ENCODE data around the gene ATF7.
A peak's percentile ranks its signal among the peaks of the same experiment; 100 is the strongest.
"Not testable (repeated sequence)": the region's sequence is repeated elsewhere in the genome, so short reads cannot be mapped to it uniquely, and the experiment has no call there.

Gene ATF7
- long read RNA-seq, donor 1, full-length matches to known transcripts, result 1 of 1 reads
- long read RNA-seq, donor 1, partial matches to known transcripts, result 0 of 1 reads
- long read RNA-seq, donor 1, other reads (novel, unspliced or antisense), result 0 of 1 reads
- long read RNA-seq, donor 2, result 0 reads
- long read RNA-seq, donor 3, partial matches to known transcripts, result 0 of 1 reads
- long read RNA-seq, donor 3, other reads (novel, unspliced or antisense), result 0 of 1 reads
- long read RNA-seq, donor 4, full-length matches to known transcripts, result 6 of 11 reads
- long read RNA-seq, donor 4, partial matches to known transcripts, result 5 of 11 reads
- long read RNA-seq, donor 4, other reads (novel, unspliced or antisense), result 0 of 11 reads
- long read RNA-seq, donor 5, full-length matches to known transcripts, result 6 of 6 reads
- long read RNA-seq, donor 5, partial matches to known transcripts, result 0 of 6 reads
- long read RNA-seq, donor 5, other reads (novel, unspliced or antisense), result 0 of 6 reads
- long read RNA-seq, donor 6, full-length matches to known transcripts, result 6 of 11 reads
- long read RNA-seq, donor 6, partial matches to known transcripts, result 5 of 11 reads
- long read RNA-seq, donor 6, other reads (novel, unspliced or antisense), result 0 of 11 reads
- long read RNA-seq, donor 7, full-length matches to known transcripts, result 12 of 26 reads
- long read RNA-seq, donor 7, partial matches to known transcripts, result 14 of 26 reads
- long read RNA-seq, donor 7, other reads (novel, unspliced or antisense), result 0 of 26 reads
- long read RNA-seq, donor 8, full-length matches to known transcripts, result 4 of 4 reads
- long read RNA-seq, donor 8, partial matches to known transcripts, result 0 of 4 reads
- long read RNA-seq, donor 8, other reads (novel, unspliced or antisense), result 0 of 4 reads

DNA sequence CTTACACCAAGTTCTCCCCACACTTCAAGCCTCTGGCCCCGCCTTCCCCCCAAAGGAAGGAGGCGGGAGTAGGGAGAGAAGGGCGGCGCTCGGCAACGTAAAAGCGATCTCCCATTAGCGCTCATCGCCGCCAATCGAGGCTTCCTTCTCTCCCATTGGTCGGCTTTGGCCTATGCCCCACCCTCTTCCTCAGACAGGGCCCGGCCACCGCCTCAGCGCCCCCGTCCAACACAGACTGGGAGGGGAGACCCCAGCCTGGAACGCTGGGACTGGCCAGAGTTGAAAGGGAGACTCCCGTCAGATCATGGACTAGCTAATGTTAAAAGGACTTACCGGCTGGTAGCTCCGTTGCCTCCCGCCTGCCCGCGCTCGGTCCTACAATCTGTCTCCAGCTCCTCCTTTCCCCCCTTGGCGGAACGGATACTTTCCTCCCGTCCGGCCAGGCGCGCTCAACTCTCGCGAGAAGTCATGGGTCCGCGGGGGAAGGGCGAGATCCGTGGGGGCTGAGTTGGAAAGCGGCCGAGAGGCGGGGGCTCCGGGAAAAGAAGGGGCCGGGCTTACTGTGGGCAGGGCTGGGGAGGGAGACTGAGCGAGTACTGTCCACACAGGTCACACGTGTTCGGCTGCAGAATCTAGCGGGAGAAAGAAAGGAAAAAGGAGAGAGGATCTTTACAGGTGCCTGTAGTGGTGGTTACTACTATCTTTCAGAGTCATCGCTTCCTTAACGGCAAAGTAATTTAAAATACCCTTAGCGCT, at the start of gene ATF7:
Gene ATF7 (minus strand): TSS at position 437 of the 756 bp plus-strand sequence. CDS start 25,382 bp downstream, outside the sequence.
- DNase-seq, result peak; percentile 100

DNA sequence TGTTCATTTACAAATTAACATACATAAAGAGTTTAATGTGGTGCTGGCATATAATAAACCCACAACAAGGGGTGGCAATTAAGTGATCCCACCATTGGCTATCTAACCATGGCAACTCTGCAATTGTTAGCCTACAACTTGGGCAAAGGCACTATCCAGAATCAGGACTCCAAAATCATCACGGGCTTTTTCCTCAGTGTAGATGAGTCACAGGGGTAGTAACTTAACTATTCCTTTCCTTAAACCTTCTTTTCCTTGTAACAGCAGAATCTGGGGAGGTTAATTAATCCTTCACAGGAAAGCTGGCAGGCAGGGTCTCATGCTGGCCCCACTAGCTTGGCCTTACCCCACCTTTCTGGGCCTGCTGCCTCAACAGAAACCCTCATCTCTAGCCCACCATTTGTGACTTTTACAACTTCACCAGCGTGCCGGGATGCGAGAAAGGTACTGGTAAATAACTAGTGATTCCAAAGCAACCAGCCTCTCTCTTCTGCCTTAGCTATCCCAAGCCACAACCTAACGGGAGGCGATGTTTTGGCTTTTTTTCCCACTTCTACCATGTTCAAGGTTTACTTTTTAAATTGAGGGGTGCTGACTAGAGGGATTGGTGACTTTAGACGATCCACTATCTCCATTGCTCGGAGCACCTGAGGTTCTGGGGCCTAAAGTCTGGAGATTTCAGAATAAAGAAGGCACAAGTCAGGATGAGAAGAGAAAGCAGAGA, 49.0 kb upstream of the ATF7 start:
- no peak for DNase-seq

DNA sequence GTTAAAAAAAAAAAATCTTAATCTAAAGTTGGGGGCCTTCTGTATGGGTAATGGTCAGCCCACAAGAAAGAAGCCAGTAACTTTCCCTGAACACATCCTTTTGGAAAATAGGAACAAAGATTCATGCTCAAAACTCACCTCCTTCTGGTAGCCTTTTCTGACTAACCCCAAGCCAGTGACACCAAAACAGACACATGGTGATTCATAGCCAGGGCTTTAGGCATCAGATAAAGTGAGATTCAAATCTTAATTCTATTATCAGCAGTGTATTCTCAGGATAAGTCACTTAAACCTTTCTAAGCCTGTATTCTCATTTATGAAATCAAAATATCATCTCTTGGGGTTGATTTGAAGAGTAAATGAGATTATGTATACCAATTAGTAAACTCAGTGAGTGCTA, 44.8 kb upstream of the ATF7 start:
- no peak for DNase-seq

DNA sequence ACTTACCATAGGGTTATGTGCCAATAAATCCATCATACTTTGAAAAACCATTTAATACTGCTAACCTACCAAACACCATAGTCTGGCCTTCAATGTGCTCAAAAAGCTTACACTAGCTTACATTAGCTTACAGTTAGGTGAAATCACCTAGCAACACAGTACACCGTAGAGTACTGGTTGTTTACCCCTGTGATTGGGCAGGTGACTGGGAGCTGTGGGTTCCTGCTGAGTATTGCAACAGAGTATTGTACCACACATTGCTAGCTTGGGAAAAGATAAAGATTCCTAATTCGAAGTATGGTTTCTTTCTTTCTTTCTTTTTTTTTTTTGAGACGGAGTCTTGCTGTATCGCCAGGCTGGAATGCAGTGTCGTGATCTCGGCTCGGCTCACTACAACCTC, 44.1 kb upstream of the ATF7 start:
- DNase-seq, result no peak

DNA sequence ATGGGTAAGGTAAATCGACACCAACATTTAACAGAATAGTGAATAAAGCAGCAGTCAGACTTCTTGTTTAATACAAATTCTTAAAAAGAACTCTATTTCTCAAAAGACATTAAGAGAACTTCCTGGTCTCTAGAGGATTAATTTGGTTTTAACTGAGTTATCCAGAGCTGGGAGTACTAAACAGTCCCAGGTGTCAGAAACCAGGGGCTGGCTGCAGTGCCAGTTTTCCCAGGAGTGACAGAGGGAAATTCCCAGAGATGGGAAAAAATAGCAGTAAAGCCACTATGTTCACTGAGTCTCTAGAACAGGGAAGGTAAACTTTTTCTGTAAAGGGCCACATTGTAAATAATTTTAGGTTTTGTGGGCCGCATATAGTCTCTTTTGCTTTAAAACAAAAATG, 40.9 kb upstream of the ATF7 start:
- DNase-seq, result no peak

DNA sequence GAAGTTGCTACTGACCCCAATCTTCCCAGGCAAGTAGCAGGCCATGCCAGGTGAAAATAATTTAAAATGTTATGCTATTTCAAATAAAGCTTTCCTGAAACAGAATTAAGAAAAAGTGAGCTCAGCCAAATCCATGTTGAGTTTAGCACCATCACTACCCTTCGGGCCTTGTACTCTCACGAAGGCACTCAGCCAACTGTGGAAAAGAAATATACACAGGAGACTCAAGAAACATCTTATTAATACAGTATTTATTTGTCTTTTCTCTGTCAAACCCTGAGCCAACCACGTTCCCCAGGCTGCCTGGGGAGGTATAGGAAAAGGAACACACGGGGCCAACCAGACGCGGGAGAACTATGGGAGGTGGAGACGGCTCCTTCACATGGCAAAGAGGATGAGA, 38.8 kb upstream of the ATF7 start:
- no peak for DNase-seq

DNA sequence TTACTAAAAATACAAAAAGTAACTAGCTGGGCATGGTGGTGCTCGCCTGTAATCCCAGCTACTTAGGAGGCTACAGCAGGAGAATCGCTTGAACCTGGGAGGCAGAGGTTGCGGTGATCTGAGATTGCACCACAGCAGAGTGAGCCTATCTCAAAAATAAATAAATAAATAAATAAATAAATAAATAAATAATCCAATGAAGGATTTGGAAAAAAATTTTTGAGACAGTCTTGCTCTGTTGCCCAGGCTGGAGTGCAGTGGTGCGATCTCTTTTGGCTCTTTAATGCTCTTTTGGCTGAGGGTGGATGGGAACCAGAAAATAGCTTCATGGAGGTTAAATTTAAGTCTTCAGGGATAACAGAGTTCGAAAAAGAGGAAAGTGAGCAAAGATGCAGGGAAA, 38.0 kb upstream of the ATF7 start:
- no peak for DNase-seq

DNA sequence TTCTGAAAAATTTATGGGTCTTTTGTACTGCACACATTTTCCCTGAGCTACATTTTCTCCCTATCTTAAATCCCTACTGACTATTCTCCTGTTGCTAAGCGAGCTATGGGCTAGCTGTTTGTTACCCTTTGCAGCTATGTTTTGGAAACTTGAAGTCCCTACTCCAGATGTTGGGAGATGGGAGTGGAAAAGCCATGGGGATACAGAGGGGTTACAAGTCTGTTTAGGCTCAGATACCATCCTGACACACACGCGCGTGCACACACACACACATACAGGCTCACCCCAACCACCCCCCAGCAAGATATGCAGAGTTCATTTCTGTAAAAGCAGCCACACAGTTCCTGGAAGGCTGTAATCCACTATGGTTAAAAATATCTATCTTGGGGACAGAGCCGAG, 33.9 kb upstream of the ATF7 start:
- no peak for DNase-seq

DNA sequence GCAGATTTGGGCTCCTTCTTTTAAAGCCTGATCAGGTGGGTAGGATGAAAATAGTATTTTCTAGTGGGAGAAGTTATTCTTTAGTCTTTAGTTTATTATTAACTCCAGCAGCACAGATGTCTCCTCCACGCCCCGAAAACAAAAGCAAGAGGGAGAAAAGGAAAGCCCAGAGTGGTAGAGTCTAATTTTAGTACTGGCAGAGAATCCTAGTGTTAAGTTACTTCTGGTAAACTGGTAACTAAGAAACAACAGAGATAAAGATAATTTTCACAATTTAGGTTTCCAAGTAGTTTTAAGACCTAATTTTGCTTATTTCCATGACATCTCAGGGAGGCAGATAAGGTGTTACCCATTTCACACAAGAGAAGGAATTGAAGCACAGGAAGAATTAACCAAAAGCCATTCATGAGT, 33.4 kb upstream of the ATF7 start:
- DNase-seq, result peak; percentile 32

DNA sequence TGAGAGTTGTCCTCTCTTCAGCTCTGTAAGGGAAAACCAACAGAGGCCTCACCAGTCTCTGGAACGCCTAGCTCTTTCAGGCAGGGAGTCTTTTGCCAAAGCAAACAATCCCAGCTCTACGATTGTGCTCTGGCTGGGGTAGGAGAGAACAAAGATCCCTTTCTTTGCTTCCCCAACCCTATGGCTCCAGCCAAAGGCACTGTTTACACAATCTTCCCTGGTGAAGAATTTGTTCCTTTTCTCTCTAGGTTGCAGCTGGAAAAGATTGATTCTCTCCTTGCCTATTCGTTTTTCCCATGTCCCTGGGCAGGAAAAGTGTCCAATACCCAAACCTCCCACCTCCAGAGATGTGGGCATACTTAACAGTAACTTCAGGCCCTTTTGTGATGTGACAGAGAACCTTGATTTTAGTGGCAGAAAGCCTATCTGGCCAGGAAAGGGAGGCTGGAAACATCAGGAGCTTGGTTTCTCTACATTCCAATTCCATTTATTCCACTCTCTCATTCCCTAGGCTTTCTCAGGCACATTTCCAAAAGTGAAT, 32.9 kb upstream of the ATF7 start:
- peak; percentile 40 for DNase-seq

DNA sequence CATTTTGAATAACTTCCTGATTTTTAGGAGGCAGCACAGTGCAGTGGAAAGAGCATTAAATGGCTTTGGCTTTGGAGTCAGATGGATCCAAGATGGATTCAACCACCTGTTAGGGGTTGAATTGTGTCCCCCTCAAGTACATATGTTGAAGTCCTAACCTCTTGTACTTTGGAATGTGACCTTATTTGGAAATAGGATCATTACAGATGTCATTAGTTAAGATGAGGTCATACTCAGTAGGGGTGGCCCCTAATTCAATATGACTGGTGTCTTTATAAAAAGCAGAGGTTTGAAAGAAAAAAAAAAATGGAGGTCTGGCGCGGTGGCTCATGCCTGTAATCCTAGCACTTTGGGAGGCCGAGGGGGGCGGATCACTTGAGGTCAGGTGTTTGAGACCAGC, 30.9 kb upstream of the ATF7 start:
- DNase-seq, result no peak

DNA sequence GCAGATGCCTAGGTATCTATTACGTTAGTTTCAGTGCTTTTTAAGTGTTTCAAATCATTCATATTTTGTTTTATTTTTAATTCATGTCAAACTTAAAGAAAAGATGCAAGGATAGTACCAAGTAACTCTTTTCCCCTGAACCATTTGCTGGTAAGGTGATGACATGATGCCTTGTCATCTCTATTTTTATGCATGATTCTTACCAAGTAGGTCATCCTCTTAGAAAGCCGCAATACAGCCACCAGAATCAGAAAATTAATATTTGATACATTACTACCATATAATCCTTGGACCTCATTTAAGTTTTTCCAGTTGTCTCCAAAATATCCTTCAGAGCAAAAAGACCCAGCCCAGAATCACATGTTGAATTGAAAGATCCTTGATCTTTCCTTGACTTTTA, 27.4 kb upstream of the ATF7 start:
- no peak for DNase-seq

DNA sequence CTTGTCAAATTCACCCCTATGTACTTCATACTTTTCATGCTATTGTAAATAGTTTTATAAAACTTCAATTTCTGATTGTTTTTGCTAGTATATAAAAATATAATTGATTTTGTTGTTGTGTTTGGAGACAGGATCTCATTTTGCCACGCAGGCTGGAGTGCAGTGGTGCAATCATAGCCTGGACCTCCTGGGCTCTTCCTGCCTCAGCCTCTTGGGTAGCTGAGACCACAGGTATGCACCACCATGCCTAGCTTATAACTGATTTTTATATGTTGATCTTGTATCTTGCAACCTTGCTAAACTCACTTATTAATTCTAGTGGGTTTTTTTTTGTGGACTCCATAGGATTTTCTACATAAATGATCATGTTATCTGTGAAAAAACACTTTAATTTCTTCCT, 26.2 kb upstream of the ATF7 start:
- DNase-seq, result no peak

DNA sequence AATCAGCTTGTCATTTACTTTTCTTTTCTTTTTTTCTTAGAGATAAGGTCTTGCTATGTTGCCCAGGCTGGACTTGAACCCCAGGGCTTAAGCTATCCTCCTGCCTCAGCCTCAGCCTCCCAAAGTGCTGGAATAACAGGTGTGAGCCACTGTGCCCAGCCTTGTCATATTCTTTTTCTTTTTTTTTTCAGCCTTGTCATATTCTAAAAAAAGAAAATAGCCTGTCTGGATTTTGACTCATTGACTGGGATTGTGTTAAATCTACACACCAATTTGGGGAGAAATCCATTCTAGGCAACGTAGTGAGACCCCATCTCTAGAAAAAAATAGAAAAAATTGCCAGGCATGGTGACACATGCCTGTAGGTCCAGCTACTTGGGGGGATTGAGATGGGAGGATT, 25.6 kb upstream of the ATF7 start:
- no peak for DNase-seq

DNA sequence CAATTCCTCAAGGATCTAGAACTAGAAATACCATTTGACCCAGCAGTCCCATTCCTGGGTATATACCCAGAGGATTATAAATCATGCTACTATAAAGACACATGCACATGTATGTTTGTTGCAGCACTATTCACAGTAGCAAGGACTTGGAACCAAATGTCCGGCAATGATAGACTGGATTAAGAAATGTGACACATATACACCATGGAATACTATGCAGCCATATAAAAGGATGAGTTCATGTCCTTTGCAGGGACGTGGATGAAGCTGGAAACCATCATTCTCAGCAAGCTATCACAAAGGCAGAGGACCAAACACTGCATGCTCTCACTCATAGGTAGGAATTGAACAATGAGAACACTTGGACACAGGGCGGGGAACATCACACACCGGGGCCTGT, 20.1 kb upstream of the ATF7 start:
- DNase-seq, result not testable (repeated sequence)

DNA sequence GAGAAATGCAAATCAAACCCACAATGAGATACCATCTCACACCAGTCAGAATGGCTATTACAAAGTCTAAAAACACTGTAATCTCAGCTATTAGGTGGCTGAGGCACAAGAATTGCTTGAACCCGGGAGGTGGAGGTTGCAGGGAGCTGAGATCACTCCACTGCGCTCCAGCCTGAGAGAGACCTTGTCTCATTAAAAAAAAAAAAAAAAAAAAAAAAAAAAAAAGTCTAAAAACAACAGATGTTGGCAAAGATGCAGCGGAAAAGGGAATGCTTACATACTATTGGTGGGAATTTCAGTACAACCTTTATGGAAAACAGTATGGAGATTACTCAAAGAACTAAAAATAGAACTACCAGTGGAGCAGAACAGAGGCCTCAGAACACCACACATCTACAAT, 19.0 kb upstream of the ATF7 start:
- DNase-seq, result no peak

DNA sequence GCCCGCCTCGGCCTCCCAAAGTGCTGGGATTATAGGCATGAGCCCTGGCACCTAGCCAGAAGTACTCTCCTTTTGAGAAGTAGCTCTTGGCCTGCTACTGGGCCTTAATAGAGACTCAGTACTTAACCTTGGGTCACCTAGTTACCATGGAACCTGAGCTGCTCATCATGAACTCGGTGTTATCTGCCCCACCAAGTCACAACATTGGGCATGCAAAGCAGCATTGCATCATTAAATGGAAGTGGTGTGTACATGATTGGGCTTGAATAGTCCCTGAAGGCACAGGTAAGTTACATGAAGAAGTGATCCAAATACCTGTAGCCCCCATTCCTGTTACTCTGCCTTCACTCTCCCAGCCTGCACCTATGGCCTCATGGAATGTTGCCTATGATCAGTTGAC, 18.0 kb upstream of the ATF7 start:
- DNase-seq, result no peak

DNA sequence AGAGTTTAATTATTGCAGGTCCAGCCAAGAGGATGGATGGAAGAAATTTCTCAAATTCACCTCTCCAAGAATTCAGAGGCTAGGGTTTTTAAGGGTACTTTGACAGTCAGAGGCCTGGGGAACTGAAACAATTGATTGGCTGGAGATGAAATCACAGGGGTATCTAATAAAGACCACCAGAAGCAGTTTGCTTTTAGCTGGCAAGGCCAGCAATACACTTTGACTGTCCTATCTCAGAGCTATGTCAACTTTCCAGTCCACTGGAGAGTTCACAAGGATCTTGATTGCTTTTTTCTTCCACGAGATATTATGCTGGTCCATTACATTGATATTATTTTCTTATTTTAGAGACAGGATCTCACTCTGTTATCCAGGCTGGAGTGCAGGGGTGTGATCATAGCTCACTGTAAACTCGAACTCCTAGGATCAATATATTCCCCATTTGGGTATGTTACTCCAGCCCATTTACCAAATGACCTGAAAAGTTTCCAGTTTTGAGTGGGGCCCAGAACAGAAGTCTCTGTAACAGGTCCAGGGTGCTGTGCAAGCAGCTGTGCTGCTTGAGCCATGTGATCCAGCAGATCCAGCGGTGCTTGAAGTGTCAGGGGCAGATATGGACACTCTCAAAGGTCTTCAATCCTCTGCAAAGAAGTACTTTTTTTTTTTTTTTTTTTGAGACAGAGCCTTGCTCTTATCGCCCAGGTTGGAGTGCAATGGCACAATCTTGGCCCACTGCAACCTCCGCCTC, 17.2 kb upstream of the ATF7 start:
- no peak for DNase-seq

DNA sequence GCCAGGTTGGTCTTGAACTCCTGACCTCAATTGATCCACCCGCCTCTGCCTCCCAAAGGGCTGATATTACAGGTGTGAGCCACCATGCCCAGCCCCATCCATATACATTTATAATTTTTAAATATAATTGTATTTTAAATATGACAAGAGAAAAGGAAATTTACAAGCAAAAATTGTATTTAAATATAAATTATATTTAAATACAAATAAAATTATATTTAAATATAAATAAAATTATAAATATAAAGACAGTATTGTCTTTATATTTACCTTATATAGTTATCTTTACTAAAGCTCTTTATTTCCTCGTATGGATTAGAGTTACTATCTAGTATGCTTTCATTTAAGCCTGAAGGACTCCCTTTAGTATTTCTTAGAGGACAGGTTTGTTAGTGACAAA, 11.9 kb upstream of the ATF7 start:
- DNase-seq, result no peak

DNA sequence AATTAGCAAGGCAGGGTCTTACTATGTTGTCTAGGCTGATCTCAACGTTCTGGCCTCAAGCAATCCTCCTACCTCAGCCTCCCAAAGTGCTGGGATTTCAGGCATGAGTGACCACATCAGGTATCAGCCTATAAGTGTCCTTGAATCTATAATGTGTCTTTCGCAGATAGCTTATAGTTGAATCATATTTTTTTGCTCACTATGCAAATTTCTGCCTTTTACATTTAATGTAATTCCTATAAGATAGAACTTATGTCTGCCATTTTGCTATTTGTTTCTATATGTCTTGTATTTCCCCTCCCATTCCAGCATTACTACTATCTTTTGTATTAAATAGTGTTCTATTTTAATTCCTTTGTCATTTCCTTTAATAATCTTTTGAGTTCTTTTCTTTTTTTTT, 10.5 kb upstream of the ATF7 start:
- DNase-seq, result no peak

DNA sequence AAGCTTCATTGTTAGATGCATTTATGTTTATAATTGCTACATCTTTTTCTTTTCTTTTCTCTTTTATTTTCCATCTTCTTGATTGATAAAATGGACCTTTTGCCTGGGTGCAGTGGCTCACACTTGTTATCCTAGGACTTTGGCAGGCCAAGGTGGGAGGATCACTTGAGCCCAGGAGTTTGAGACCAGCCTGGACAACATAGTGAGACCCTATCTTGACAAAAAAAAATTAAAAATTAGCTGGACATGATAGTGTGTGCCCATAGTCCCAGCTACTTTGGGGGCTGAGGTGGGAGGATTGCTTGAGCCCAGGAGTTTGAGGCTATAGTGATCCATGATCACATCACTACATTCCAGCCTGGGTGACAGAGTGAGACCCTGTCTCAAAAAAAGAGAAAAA, 9.5 kb upstream of the ATF7 start:
- DNase-seq, result not testable (repeated sequence)
